HG02759 (cell line): ENCODE data around the gene ANKUB1.

Experiments
- ATAC-seq: cut with Tn5 transposase; IDR thresholded peaks from one replicate; pipeline ENCODE4 v1.9.1; 2021; ENCODE audit warnings: mild to moderate bottlenecking, moderate library complexity; ENCODE audit not compliant: unreplicated experiment

Gene ANKUB1

DNA sequence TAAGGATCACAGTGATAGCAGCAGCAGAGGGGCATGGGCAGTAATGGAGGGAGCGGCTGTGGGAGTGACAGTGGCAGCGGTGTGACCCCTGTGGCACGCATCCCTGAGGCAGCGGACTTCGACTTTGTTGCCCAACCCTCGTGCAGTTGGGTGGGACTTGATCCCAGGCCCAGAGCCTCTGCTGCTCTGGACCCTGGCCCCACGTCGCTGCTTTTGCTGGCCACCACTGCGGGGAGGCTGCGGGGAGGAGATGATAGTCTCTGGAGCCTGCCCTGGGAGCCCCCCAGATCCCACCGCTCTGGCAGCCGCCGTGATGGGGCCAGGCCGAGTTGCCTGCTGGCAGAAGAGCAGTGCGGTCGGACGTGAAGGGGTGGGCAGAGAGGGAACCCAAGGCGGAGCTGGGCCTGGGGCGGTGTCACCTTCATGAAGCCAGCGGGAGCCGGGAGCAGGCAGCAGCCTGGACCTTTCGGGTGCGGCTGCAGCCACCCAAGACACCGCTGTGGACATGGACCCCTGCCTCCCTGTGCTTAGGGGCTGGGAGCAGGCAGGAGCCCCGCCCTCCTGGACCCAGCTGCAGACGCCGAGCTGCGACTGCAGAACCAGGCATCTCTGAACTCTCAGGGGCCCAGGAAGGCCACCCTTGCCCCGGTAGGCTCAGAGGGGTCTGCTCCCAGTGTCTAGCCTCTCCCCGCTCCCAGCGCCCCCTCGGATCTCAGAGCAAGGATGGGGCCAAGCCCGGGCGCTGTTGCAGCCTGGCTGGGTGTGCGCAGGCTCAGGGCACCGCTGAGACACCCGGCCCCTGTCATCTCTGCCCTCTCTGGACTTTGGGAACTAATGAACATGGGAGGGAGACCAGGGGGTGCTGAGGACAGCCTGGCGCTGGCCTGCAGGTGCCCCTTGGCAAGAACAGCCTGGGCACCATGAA is 78.4 kb downstream of the ANKUB1 start:
- ATAC-seq = no peak
